SHP77 (cell line): ENCODE results near the gene SDK1.

ENCODE experiments used
- DNase-seq, 2 experiments: peaks; one replicate each; lab custom pipeline; 2025; lab: John Stamatoyannopoulos, UW

Gene SDK1

DNA sequence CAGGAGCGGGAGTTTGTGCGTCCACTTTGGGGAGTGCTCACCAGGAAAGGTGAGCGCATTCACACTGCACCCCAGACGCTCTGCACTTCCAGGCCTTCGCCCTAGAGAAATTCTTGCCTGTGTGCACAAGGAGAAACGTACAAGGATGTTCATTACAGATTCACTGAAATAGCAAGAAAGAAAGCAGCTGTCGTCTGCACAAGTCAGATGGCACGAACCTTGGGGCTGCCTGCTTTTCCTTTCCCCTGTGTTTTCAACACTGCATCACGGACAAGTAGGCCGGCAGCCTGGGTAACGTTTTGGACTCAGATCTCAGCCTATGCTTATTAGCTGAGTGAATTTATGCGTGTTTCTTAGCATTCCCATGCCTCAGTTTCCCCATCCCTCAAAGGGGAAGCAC is 834.2 kb downstream of the SDK1 start:
- no peak for DNase-seq

DNA sequence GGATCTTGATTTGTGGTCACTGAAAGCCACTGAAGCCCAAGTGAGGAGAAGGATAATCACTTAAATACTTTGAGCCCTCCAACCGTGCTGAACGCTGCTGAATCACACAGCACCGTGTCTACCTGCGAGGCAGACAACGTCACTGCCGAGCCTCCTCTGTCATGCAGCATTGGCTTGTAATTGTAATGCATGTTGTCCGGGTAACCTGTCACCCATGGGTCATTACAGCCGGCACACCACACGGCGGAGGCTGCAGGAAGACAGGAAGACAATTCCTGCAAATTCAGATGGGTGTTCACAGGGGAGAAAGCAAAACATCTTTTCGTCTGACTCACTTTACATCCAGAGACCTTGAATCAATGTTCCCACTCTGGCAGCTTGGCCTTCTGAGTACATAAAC is 835.0 kb downstream of the SDK1 start:
- no peak for DNase-seq

DNA sequence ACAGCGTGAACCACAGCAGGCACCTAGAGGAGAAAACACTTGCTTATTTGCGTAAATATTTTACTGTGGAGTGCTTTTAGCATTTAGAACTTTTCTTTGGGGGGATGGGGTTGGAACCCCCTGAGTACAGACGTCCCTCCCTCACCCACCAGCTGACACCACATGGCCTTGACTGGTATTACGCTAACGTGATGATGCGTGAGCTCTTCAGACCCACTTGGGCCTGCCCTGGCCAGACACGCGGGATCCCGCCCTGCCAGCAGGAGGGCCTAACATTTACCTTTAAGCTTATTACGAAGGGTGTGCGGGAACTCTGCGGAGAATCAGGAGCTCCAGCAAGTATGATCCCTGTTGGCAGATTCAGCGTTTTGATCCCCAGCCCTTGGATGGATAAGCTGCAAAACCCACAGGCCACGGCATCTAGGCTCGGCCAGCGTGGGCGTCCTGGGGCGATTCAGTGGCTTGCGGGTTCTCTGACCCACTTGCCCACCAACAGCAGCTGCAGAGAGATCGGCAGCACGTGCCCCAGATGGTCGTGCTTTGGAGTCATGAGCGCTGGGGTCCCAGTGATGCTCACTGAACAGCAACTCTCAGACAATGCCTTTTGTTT is 835.6 kb downstream of the SDK1 start:
- DNase-seq, result no peak

DNA sequence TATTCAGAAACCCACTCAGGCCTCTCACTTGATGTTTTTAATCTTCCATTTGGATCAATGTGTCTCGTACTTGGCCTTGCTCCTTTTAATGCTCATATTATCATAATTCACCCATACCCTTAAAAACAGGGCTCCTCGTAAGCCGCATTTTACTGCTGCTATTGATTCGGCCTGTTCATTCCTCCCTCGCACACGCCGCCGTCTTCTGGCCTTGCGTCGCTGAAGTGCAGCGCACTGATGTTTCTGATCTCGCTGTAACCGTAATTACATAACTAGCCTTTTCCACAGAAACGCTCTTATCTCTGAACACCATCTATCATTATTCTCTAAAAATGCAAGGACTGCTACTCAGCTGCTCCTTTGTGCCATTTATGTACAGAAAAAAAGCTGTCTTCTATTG is 836.5 kb downstream of the SDK1 start:
- DNase-seq, result no peak

DNA sequence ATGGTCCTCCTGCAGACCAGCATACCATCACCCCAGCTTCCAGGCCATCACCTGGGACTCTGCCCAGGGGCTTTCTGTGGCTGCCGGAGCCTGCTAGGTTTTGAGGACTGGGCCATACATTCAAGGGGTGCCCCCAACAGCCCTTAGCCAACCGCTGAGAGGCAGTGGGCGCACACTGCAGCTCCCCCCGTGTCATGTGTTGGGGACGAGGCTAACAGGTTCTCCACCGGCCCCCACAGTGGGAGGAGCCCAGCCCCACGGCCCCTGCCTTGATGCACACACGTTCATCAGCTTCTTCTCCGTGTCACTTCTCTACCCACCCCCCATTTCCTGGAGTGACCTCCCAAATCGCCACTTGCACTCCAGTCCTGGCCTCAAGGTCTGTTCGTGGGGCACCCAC is 837.8 kb downstream of the SDK1 start:
- no peak for DNase-seq

DNA sequence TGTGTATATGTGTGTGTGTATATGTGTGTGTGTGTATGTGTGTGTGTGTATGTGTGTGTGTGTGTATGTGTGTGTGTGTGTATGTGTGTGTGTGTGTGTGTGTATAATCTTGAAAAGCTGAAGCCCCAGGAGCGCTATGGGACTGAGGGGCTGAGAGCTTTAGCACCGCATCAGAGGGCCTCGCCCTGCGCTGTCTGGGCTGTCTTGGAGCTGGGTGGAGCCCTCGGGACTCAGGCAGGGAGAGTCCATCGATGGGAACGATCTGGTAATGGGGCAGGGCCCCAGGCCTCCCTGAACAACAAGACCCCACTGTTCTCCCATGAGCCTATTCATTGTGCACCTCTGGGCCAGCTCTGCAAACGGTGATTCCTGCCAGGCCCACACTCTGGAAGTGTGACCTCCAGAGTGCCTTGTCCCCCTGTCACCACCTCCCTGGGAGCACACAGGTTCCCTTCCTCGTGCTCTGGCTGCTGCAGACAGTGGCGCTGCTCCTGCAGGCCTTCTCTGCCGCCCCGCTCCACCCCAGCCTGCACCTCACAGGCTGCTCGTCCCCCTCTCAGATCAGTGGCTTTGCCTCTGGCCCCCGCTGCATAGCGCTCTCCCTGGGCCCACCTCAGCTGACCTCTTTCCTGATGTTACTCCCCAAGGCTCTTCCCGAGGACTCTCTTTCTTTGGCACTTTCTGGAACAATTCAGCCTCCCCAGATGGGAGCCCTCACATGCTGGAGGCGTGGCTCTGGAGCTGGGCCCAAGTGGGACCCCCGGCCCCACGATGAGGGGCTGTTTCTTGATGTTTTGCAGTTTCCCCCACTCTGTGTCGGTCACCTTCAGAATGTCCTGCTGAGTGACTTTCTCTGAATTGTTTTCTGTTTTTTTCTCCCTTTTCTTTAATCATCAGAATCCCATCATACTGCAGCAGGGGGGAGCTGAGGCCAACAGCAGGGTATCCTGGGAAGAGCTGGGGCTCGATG is 838.9 kb downstream of the SDK1 start:
- DNase-seq, result no peak

DNA sequence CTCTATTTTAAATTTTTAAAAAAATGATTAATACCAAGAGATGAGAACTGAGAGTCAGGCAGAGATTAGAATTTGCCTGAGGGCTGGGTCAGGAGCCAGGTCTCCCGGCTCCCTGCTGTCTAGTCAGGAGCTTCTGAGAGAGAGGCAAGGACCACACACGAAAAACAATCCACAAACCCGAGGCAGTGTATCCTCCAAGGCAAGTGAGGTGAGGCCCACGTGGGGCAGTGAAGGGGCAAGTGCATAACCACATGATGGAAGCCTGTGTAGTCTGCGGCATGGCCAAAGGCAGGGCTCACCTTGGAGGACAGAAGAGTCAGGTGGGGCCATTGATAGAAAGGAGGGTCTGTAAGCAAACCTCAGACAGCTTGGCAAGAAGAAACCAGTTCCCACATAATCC is 839.9 kb downstream of the SDK1 start:
- DNase-seq, result no peak

DNA sequence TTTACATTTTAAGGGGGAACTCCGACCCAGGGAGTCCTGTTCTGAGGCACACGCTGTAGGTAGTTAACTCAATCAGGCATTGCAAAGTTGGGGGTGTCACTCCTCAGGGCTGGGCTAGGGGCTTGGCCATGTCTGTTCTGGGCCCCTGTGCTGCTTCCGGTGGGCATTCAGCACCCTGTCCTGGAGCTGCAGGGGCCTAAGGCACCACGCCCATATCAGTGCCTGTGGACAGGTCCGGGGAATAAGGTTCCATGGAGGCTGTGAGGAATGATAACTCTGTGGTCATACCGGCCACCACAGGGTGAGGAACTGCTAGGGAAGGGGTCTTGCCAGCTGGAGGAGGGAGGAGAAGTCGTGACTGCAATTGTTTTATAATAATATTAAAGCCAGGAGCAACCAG is 842.0 kb downstream of the SDK1 start:
- DNase-seq, result no peak

DNA sequence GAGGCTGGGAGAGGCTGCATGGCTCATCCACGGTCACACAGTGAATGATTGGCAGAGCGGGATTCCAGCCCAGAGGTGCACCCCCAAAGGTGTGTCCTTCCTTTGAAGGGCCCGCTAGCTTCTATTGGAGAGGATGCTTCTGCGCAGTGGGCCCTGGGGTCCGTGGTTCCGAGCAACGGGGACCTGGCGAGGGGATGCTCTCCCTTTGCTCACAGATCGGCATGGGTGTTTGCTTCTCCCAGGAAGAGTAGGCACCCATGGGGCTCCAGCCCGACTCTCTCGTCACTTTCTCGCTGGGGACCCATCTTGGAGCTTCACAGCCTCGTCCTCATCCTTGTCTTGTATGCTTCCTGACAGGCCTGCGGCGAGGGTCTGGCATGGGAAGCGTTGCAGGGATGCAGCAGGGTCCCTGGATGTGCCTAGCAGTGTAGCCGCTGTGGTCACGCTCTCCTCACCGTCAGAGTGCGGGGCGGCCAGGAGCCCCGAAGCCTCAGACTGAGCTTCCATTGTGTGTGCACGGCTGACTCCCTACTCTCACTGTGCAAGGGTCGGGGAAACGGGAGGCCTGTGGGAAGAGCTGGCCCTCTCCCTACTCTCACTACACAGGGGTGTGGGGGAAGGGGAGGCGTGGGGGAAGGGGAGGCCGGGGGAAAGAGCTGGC is 842.6 kb downstream of the SDK1 start:
- no peak for DNase-seq

DNA sequence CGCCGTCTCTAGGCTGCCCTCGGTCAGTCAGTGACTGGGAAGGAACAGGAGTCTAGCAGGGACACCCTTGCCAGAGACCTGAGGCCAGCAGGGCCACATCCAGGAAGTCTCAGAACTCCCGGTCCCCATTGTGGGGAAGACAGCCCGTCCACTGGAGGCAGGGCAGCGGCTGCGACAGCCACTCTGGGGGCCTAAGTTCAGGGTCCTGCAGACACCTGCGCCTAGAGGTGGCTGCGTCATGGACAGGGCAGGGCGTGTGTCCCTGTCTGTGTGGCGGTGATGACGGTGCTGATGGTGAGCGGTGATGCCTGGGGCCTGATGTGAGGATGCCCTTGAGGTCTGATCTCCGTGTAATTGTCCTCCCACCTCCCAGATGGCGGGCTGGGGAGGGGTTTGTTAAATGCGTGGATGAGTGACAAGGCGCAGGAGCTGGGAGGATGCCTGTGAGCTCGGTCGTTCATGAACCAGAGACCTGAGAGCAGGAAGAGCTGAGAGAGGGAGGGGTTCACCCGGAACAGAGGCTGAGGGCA is 843.2 kb downstream of the SDK1 start:
- no peak for DNase-seq

DNA sequence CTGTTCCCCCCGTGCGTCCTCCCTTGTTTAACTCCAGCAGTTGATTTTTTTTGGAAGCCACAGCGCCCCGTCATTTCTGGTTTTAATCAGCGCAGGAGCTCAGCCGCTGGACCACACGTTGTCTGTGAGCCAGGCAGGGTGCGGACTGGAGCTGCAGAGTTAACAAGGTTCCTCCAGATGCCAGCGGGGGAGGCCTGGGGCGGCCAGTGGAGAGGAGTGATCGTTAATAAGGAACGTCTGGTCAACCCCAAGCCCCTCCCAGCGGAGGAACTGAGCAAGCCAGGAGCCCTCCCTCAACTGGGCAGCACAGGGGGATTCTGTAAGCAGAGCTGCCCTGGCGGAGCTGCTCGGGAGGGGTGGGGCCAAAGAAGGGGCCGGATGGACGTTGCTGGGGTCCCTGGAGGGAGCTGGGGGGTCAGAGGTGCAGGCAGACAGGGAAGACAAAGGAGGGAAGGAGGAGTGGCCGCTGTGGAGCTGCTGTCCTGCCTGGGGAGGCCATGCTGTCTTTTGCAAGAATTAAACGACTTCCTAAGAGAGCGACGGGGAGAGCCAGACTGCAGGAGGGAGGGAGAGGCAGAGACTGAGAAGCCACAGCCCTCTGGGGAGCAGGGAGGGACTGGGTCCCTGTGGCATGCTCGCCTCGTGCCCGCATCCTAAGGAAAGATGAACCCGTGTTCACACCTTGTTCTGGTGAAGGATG is 843.9 kb downstream of the SDK1 start:
- no peak for DNase-seq

DNA sequence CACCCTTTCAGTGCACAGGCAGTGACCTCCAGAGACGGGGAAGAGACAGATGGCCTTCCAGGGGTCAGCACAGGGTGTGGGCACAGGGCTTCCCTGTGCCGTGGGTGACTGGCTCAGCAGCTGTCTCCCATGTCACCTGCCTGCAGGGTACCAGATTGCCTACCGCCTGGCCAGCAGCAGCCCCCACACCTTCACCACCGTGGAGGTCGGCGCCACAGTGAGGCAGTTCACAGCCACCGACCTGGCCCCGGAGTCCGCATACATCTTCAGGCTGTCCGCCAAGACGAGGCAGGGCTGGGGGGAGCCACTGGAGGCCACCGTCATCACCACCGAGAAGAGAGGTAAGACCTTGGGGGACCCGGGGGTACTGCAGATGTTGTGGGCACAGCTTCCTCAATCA is 844.5 kb downstream of the SDK1 start:
- DNase-seq, result no peak

DNA sequence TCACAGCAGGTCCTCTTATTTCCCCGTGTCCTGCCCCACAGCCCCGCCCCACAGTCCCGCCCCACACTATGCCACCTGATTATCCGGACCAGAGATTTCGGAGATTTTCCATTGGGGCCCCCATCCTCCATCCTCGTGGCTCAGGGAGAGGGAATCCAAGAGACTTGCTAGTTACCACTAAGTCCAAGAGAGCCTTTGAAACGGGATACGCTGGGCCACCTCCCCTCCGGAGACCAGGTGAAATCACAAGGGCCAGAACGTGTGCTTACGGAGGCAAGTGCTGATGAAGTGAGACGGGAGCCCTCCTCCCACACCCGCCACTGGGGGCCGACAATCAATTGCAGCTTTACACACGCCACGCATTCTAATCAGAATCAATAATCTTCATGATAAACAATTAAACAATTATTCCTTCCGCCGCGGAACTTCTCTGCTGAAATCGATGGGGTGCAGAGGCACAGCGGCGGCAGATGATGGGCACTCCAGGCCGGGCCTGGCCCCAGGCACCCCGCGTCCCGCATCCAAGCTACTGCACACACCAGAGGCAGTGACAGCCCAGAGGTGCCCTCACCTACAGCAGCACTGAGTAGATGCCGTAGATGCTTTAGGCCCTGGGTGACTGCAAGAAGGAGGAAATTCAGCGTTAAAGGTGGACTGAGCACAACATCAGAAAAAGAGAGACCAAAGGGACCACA is 847.0 kb downstream of the SDK1 start:
- DNase-seq, result no peak

DNA sequence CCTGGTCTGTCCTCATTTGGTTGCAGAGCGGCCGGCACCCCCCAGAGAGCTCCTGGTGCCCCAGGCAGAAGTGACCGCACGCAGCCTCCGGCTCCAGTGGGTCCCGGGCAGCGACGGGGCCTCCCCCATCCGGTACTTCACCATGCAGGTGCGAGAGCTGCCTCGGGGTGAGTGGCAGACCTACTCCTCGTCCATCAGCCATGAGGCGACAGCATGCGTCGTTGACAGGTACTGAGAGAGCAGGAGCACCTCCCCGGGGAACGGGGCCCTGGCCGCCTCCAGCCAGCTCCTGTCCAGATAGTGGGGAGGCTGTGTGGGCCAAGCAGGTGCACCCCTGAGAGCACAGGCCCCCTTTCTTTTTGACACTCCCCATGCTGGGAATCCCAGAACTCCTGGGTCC is 848.2 kb downstream of the SDK1 start:
- no peak for DNase-seq

DNA sequence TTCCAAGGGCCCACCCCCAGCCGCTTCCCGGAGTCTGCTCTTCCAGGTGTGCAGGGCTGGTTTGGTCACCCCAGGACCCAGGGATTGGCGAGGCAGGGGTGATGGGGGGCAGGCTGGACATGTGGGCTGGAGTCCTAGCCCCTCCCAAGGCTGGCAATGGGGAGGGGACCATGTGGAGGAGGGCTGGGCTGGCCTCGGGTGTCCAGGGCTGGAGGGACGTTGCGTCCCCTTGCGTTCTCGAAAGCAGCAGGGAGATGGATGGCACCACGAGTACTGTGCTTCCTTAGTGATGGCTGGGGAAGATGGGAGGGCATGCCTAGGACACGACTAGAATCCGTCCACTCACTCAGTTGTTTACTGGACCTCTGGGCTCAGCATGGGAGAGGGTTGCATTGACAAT is 848.6 kb downstream of the SDK1 start:
- DNase-seq, result no peak

DNA sequence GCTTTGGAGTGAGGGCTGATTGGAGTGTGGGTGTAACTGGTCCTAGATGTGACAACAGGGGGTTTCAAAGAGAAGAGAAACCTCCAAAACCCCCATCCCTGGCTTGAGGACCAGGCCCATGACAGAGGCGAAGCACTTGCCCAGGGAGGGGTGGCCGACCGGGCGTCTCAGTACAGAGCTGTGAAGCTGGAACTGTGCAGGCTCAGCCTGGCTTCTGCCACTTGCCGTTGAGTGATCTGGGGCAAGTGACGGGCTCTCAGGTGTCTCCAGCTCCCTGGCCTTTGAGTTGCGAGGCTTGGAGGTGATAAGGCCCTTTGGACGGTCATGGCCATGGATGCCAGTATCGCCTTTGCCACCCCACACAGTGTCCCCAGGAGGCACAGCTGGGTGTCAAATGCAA is 849.7 kb downstream of the SDK1 start:
- no peak for DNase-seq

DNA sequence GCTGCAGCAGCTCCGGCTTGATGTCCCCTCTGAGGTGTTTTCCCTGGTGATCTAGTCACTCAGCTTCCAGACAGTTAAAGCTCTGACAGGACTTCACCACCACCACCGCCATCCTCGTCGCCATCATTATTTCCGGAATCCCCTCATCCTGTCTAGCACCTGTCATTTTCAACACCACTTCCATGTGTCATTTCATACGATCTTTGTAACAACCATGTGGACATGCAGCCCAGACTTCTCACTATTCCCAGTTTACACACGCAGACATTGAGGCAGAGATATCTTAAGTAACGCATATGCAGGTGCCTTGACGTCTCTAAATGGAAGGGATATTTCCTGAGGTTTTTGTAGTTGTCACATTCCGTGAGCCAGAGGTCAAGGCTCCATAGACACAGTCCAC is 850.5 kb downstream of the SDK1 start:
- no peak for DNase-seq

DNA sequence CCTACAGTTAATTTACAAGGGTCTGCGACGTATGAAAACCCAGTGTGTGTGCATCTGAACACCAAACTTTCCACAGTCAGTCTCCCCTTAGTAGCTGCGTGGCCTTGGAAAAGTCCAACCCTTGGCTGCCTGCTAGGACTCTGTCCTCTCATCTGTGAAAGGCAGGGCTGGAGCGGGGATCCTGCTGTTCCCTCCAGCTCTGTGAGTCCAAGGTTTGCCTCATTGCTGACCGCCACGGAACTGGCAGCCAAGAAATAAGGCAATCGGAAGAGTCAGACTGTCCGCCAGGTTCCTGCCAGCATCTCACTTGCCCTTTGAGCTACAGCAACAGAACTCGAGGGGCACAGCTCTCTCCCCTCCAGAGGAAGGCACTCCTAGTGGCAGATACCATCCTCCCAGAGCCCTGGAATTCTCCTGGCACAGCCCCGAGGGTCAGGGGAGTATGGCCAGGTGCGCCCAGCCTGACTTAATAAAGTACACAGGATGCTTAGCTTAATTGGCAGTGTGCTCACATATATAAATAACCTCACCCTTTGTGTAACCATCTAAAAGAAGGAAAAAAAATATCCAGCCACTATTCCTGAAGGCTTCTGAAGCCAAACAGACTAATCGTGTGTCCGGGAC is 851.0 kb downstream of the SDK1 start:
- DNase-seq, result no peak

DNA sequence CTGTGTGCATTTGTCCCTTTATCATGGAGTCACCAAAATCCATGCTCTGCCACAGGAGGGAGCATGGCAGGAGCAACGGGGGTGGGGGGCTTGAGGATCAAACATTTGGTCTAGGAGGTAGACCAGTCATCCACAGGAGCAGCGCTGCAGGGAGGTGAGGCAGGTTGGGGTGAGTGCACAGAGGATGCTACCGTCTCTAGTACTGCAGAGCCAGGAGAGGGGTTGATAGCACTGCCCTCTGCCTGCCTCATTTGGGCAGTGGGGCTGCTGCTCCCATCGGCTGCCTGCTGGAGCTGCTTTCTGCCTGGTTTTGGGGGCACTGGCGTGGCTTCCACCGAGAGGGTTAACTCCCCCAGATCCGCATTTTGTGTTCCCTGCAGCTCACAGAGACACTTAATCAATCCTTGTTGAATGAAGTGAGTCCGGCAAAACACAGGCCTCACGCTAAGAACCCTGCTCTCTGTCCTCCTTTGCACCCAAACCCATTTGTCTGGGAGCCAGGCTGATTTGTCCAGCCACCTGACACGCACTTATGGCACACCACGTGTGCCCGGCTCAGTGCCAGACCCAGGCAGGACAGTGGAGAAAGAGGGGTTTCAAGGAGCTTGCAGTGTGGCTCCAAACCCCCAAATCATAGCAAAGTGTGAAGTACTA is 854.0 kb downstream of the SDK1 start:
- no peak for DNase-seq

DNA sequence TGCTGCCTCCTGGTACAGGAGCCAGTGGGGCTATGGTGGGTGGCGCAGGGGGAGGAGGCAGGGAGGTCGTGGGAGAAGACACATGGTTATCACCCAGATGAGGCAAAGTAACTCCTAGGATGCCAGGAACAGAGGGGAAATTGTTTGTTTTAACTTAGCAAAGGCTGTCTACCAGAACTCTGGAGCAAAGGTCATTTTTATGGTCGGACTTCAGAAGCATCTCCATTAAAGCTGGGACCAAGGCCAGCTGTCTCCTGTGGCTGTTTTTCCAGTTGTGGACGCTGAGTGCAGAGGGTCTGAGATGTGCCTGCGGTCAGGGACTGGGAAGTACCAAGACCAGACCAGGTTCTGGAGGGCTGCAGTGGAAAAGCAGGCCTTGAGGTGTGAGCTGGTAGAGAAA is 855.1 kb downstream of the SDK1 start:
- DNase-seq, result no peak

DNA sequence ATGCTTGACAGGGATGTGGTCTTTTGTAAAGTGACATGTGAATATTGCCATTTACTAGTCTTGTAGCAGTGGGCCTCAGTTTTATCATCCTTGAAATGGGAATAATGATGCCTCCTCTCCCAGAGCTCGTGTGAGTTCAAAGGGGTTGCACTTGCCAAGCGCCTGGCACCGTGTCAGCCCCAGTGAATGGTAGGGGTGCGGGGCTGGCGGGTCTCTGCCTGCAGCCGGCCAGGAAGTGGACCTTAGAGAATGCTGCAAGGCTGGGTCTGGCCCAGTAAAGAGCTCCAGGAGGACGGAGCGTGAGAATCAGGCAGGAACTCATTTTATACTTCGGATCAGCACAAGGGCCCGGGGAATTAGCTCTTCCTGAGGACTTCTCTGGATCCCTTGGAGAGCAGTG is 856.6 kb downstream of the SDK1 start:
- DNase-seq, result no peak
